ENCODE measurements around the gene LAMA3.
A peak's percentile ranks its signal among the peaks of the same experiment; 100 is the strongest.

Gene LAMA3

GRCh38 chr18:23701544-23702064 is 12.4 kb downstream of the LAMA3 start:
- TF ChIP-seq CTCF (IDR thresholded peaks at IDR 0.05; ENCODE audit: low read depth, low read length, missing control alignments) = no peak
- DNase-seq (ENCODE audit: low read depth) = no peak
- H3K4me3 ChIP-seq (ENCODE audit: low read depth, low read length) = no peak overlapping the region
- in situ Hi-C loops (cut with HindIII; ENCODE audit: low sequenced_read_pairs) = loop anchor here (5.0 kb wide), 1 partner anchor 49 kb away; no protein-coding TSS in a partner anchor

- DNase-seq (ENCODE audit: low read depth) = no peak
- in situ Hi-C loops (cut with HindIII; ENCODE audit: low sequenced_read_pairs) = loop anchor here (5.0 kb wide), 1 partner anchor 50 kb away; no protein-coding TSS in a partner anchor
- no peak for TF ChIP-seq CTCF (IDR thresholded peaks at IDR 0.05; ENCODE audit: low read depth, low read length, missing control alignments)
- no peak overlapping the region for H3K4me3 ChIP-seq (ENCODE audit: low read depth, low read length)
Measured at GRCh38 chr18:23702606-23703005, 13.4 kb downstream of the LAMA3 start.

GRCh38 chr18:23703057-23703986 is 14.1 kb downstream of the LAMA3 start:
- in situ Hi-C loops (cut with HindIII; ENCODE audit: low sequenced_read_pairs) = loop anchor here (5.0 kb wide), 1 partner anchor 51 kb away; no protein-coding TSS in a partner anchor
- no peak for DNase-seq (ENCODE audit: low read depth)

GRCh38 chr18:23703987-23704384 is 14.7 kb downstream of the LAMA3 start:
- no peak overlapping the region for H3K4me3 ChIP-seq (ENCODE audit: low read depth, low read length)

More at GRCh38 chr18:23703057-23703986, 14.1 kb downstream of the LAMA3 start:
- peak; percentile 54 for TF ChIP-seq CTCF (IDR thresholded peaks at IDR 0.05; ENCODE audit: low read depth, low read length, missing control alignments)
- no peak overlapping the region for H3K4me3 ChIP-seq (ENCODE audit: low read depth, low read length)

GRCh38 chr18:23704806-23705205 is 15.6 kb downstream of the LAMA3 start:
- TF ChIP-seq CTCF (IDR thresholded peaks at IDR 0.05; ENCODE audit: low read depth, low read length, missing control alignments) = no peak
- in situ Hi-C loops (cut with HindIII; ENCODE audit: low sequenced_read_pairs) = loop anchor here (5.0 kb wide), 1 partner anchor 53 kb away; no protein-coding TSS in a partner anchor
- DNase-seq (ENCODE audit: low read depth) = no peak
- no peak overlapping the region for H3K4me3 ChIP-seq (ENCODE audit: low read depth, low read length)

More at GRCh38 chr18:23703987-23704384, 14.7 kb downstream of the LAMA3 start:
- DNase-seq (ENCODE audit: low read depth) = no peak
- in situ Hi-C loops (cut with HindIII; ENCODE audit: low sequenced_read_pairs) = loop anchor here (5.0 kb wide), 1 partner anchor 52 kb away; no protein-coding TSS in a partner anchor
- no peak for TF ChIP-seq CTCF (IDR thresholded peaks at IDR 0.05; ENCODE audit: low read depth, low read length, missing control alignments)

GRCh38 chr18:23706971-23707640 is 17.9 kb downstream of the LAMA3 start:
- no peak for DNase-seq (ENCODE audit: low read depth)
- in situ Hi-C loops (cut with HindIII; ENCODE audit: low sequenced_read_pairs) = no loop called here
- no peak for TF ChIP-seq CTCF (IDR thresholded peaks at IDR 0.05; ENCODE audit: low read depth, low read length, missing control alignments)
- H3K4me3 ChIP-seq (ENCODE audit: low read depth, low read length) = no peak overlapping the region
